Measurements from ENCODE around the gene SFSWAP.

Gene SFSWAP

DNA sequence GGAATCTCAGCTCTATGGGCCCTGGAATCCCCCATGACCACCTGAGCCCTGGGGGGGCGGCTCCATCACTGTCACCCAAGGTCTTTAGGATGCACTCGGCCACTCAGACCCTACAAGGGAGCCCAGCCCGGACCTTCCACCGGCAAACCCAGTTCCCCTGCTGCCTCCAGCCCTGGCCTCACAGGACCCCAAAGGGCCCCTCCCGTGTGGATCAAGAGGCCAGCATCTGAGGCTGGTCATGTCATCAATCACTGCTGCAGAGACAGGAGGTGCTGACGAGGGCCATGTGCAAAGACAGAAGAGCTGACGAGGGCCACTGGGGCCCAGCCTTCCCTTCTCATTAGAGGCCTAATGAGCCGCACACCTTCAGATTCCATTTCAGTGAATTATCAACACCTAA, 39.0 kb upstream of the SFSWAP start:
- Histone ChIP-seq H3K4me3 (replicated peaks; ENCODE audit: low read depth, low read length) (no peak overlapping the region), H3K36me3 (ENCODE audit: control insufficient read depth, insufficient read depth, low read length) (no peaks in the 10 kb centered on the region), H3K27me3 (replicated peaks; ENCODE audit: control insufficient read depth, insufficient read depth, low read length) (no peaks in the 10 kb centered on the region; the same call in 1 of the 2 replicates)
- no peak for TF ChIP-seq CTCF (IDR thresholded peaks at IDR 0.05; ENCODE audit: insufficient read depth, low read length, poor library complexity, severe bottlenecking)
- no peak for DNase-seq (ENCODE audit: extremely low read depth, insufficient read length)

- DNase-seq (ENCODE audit: extremely low read depth, insufficient read length): no peak
- H3K36me3 ChIP-seq (ENCODE audit: control insufficient read depth, insufficient read depth, low read length): no peaks in the 10 kb centered on the region
- TF ChIP-seq CTCF (IDR thresholded peaks at IDR 0.05; ENCODE audit: insufficient read depth, low read length, poor library complexity, severe bottlenecking): no peak
- H3K4me3 ChIP-seq (replicated peaks; ENCODE audit: low read depth, low read length): no peak overlapping the region
- no peaks in the 10 kb centered on the region; the same call in 1 of the 2 replicates for H3K27me3 ChIP-seq (replicated peaks; ENCODE audit: control insufficient read depth, insufficient read depth, low read length)
Observed at GRCh38 chr12:131672311-131672940, 38.5 kb upstream of the SFSWAP start.

DNA sequence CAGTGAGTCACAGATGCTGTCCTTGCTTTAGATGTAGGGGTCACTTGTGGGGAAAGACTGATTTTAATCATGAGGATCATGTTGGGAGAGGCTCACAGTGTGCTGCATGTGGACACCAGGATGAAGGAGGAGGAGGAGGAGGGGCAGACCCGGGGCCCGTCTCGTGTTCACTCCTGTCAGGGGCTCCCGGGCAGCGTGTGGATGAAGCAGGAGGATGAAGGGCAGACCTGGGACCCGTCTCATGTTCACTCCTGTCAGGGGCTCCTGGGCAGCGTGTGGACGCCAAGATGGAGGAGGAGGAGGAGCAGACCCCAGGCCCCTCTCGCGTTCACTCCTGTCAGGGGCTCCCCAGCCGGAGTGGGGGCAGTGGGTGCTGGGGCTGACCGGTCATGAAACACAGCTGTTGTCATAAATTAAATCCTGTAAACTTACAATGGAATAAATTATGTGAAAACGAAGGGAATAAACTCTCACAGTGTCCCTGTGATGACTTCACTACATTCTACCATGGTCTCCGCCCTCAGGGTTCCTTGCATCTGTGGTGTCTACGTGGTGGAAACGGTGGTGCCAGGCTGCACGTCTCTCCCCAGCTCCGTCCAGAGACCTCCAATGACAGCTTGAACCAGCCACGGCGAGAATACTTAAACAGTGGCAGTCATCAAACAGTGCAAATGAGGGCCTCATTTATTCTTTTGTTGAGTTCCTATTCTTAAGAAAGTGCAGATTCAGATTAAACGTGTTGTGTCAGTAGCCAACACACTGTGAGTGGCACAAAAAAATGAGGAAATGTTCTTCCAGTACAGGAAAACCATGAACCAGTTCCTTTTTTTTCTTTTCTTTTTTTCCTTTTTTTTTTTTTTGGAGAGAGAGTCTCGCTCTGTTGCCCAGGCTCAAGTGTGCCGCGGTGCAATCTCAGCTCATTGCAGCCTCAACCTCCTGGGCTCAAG, 37.7 kb upstream of the SFSWAP start:
- no peak for DNase-seq (ENCODE audit: extremely low read depth, insufficient read length)
- TF ChIP-seq CTCF (IDR thresholded peaks at IDR 0.05; ENCODE audit: insufficient read depth, low read length, poor library complexity, severe bottlenecking): no peak
- no peaks in the 10 kb centered on the region; the same call in 1 of the 2 replicates for H3K27me3 ChIP-seq (replicated peaks; ENCODE audit: control insufficient read depth, insufficient read depth, low read length)
- no peaks in the 10 kb centered on the region for H3K36me3 ChIP-seq (ENCODE audit: control insufficient read depth, insufficient read depth, low read length)
- H3K4me3 ChIP-seq (replicated peaks; ENCODE audit: low read depth, low read length): no peak overlapping the region

DNA sequence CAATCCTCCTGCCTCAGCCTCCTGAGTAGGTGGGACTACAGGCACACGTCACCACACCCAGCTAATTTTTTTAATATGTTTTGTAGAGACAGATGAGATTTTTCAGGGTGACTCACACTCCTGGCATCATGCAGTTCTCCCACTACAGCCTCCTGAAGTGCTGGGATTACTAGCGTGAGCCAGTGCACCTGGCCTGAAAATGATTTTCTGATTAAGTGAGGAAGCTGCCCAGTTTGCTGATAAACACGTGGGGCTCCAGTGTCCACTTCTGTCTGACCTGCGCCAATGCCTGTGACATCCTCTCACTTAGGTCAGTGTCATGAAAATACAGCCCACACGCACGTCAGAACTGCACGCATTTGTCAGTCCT, 37.0 kb upstream of the SFSWAP start:
- DNase-seq (ENCODE audit: extremely low read depth, insufficient read length): no peak
- H3K27me3 ChIP-seq (replicated peaks; ENCODE audit: control insufficient read depth, insufficient read depth, low read length): no peaks in the 10 kb centered on the region; the same call in 1 of the 2 replicates
- no peak for TF ChIP-seq CTCF (IDR thresholded peaks at IDR 0.05; ENCODE audit: insufficient read depth, low read length, poor library complexity, severe bottlenecking)
- H3K36me3 ChIP-seq (ENCODE audit: control insufficient read depth, insufficient read depth, low read length): no peaks in the 10 kb centered on the region
- H3K4me3 ChIP-seq (replicated peaks; ENCODE audit: low read depth, low read length): no peak overlapping the region

DNA sequence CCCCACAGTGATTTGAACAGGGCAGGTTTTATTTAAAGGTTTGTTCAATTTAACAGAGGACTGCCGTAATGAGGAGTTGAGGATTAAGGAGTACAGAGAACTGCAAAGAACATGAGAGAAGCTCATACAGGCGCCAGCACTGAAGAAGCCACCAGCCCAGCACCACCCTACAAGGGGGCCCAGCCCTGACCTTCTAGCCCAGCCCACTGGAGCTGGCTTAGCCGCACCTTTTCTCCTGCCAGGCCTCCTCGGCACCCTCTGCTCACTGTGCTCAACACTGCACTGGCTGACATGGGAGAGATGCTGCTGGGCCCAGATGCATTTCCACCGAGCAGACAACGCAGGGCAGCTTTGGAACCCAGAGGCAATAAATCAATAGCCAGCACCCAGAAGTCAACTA, 36.5 kb upstream of the SFSWAP start:
- Histone ChIP-seq H3K36me3 (ENCODE audit: control insufficient read depth, insufficient read depth, low read length) (no peaks in the 10 kb centered on the region), H3K27me3 (replicated peaks; ENCODE audit: control insufficient read depth, insufficient read depth, low read length) (no peaks in the 10 kb centered on the region; the same call in 1 of the 2 replicates), H3K4me3 (replicated peaks; ENCODE audit: low read depth, low read length) (no peak overlapping the region)
- no peak for DNase-seq (ENCODE audit: extremely low read depth, insufficient read length)
- TF ChIP-seq CTCF (IDR thresholded peaks at IDR 0.05; ENCODE audit: insufficient read depth, low read length, poor library complexity, severe bottlenecking): no peak

Data from GM06990 (cell line).